NCI-H2196 (cell line): ENCODE results near the gene ITGB1.

ENCODE experiments used
- DNase-seq: peaks from one replicate; lab custom pipeline; 2025; ENCODE audit not compliant: unreplicated experiment; lab: John Stamatoyannopoulos, UW

Gene ITGB1

GRCh38 chr10:32893434-32893833, 64.6 kb downstream of the ITGB1 start:
- no peak for DNase-seq

- DNase-seq: no peak
These were observed 66.8 kb downstream of the ITGB1 start for GRCh38 chr10:32891261-32891660.

GRCh38 chr10:32890444-32890843, 67.6 kb downstream of the ITGB1 start:
- DNase-seq: no peak

- no peak for DNase-seq
These were observed 68.3 kb downstream of the ITGB1 start for GRCh38 chr10:32889631-32890212.

DNA sequence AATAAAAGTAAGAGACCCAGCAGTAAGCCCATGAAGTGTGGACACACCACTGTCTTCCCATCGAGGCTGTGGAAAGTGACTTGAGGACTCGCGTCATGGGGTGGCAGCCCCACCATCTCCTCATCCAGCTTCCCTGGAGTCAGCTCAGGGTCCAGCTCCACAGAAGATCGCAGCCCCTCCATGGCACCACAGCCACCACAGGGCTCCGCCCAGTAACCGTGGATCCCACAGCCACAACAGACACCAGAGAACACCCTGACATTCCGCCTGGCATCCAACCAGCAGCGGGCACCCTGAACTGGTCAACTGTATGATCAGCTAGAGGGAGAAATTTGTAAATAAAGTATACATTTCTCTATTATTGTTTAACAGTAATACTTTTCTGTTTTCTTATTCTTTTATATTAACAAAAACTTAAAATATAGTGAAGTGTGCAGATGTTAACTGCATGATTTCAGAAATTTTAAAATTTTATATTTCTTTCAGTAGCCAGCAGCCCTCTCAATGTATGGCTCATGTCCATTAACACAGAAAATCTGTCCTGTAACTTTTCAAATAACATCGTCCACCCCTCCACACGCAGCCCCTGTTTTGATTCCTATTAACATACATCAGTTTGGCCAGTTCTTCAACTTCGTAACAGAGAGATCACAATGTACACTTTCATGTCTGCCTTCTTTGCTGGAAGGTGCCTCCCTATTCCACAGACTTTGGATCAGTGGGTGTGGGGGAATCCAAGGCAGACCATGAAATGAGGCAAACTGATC, 69.7 kb downstream of the ITGB1 start:
- no peak for DNase-seq

GRCh38 chr10:32887481-32887880, 70.5 kb downstream of the ITGB1 start:
- DNase-seq: no peak

GRCh38 chr10:32882076-32882475, 76.0 kb downstream of the ITGB1 start:
- DNase-seq: no peak

DNA sequence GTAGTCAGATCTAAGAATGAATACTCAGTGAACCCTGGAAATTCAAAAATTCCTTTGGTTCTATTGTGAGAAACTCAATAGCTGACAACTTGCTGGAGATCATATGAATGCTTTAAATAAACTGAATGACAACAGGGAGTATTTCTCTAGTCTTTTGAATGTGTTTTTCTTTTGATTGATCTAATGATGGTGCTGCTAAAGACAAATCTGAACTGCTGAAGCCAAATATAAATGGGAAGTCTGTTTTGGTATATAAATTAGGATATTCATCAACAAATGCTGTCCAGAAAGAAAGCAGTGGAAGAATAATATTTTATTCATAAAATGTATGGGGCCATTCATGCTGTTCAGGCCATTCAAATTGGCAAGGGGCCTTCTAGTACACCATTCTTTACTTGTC, 79.4 kb downstream of the ITGB1 start:
- DNase-seq: no peak

DNA sequence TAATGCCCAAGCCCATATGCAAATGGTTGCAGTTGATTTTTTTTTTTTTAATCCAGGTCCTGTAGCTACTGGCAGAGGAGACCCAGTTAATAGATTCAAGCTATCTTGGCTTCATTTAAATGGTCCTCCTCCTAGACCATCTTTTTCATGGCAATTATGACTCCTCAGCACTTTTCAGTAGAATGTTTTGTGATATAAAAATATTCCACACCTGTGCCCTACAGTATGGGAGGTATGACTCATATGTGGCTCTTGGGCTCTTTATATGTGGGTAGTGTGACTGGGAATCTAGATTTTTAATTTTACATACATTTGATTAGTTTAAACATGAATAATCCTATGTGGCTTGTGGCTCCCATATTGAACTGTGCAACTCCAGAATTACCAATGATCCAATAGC, 80.1 kb downstream of the ITGB1 start:
- DNase-seq: no peak

DNA sequence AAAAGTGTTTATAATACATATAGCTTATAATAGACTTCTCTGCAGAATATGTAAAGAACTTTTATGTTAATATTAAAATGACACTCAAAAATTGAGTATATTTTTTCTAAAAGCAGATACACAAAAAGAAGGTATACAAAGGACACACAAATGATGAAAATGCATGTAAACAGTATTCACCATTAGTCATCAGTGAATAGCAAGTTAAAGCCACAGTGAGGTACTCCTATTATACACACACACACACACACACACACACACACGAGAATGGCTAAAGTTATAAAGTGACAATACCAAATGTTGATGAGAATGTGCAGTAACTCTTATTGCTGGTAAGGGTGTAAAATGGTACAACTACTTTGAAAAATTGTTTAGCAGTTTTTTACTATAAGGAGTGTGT, 92.9 kb downstream of the ITGB1 start:
- DNase-seq: no peak

DNA sequence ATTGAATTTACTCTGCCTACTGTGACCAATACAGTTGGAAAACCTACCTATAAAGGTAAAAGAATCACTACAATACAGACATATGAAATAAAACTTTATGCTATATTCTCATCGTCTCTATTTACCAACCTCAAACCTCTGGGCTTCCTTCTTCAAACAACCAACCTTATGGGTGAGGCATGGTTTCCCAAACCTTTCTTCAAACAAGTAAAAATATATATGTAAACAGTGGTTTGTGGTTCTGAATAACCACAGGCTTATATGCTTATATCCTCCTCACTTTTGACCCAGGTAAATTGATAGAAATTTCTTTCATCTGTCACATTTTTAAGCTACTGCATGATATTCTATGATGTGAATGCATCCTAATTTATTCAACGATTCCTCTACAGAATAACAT, 103.6 kb downstream of the ITGB1 start:
- no peak for DNase-seq

- DNase-seq: no peak
These were observed 106.7 kb downstream of the ITGB1 start for GRCh38 chr10:32851301-32851700.
